HEK293 (cell line): Measurements from ENCODE around the gene XPA.

Experiments used
- CTCF ChIA-PET: fragments of 350-600 bp; formaldehyde crosslinking; extraction: SDS; loops from one replicate; lab custom pipeline; 2021; ENCODE audit warnings: antibody characterized with exemption; lab: Yijun Ruan, JAX
- POLR2A ChIA-PET: fragments of 300-600 bp; formaldehyde crosslinking; extraction: SDS; loops from one replicate; lab custom pipeline; 2020; ENCODE audit warnings: antibody characterized with exemption, inconsistent platforms; lab: Yijun Ruan, JAX
- H3K27ac ChIP-seq: fragments of 200-500 bp; sonication (Bioruptor generic); 2 replicates; pipeline ENCODE4 v1.5.1; 2014; ENCODE audit warnings: low read depth, low read length, control low read depth, inconsistent platforms; ENCODE audit errors: extremely low read depth
- H3K36me3 ChIP-seq, 2 experiments: fragments of 200-500 bp in 1 of 2; sonication (Bioruptor generic) in 1 of 2; 1 replicate in 1 of 2; 2 replicates in 1 of 2; pipeline ENCODE4 v1.5.1; 2014 to 2017; ENCODE audit warnings: inconsistent platforms in 2 of 2, low read length in 2 of 2; ENCODE audit not compliant: control insufficient read depth in 2 of 2, insufficient read depth in 1 of 2
- H3K4me1 ChIP-seq: fragments of 200-500 bp; sonication (Bioruptor generic); 2 replicates; pipeline ENCODE4 v1.5.1; 2014; ENCODE audit warnings: mild to moderate bottlenecking, low read length, inconsistent platforms; ENCODE audit not compliant: control insufficient read depth, insufficient read depth
- H3K4me3 ChIP-seq: 2 replicates; pipeline ENCODE4 v1.5.1; 2011; ENCODE audit warnings: low read depth, mild to moderate bottlenecking, control low read depth, low read length, moderate library complexity
- H3K9me3 ChIP-seq: fragments of 200-500 bp; sonication (Bioruptor generic); 2 replicates; pipeline ENCODE4 v1.5.1; 2014; ENCODE audit warnings: low read depth, low read length, inconsistent platforms; ENCODE audit not compliant: control insufficient read depth, insufficient read depth
- GFI1B ChIP-seq: fragments of 450-650 bp; formaldehyde crosslinking; IDR thresholded peaks from 2 replicates; pipeline ENCODE4 v1.5.1; 2016; ENCODE audit warnings: missing biosample characterization, missing genetic modification characterization
- REST ChIP-seq: fragments of 450-650 bp; formaldehyde crosslinking; IDR thresholded peaks from 2 replicates; pipeline ENCODE4 v1.5.1; 2016; ENCODE audit warnings: missing biosample characterization, missing genetic modification characterization
- TRIM28 ChIP-seq: IDR thresholded peaks from 2 replicates; pipeline ENCODE4 v1.6.1; 2011; ENCODE audit warnings: low read length, control low read depth, borderline replicate concordance
- ZEB2 ChIP-seq: fragments of 450-650 bp; formaldehyde crosslinking; IDR thresholded peaks from 2 replicates; pipeline ENCODE4 v1.5.1; 2016; ENCODE audit warnings: missing biosample characterization, missing genetic modification characterization
- ZIC2 ChIP-seq: fragments of 450-650 bp; formaldehyde crosslinking; IDR thresholded peaks from 2 replicates; pipeline ENCODE4 v1.5.1; 2016; ENCODE audit warnings: missing biosample characterization, missing genetic modification characterization
- ZNF24 ChIP-seq: fragments of 450-650 bp; formaldehyde crosslinking; IDR thresholded peaks from 2 replicates; pipeline ENCODE4 v1.5.1; 2016; ENCODE audit warnings: missing biosample characterization, missing genetic modification characterization
- ZNF324 ChIP-seq: fragments of 450-650 bp; formaldehyde crosslinking; IDR thresholded peaks from 2 replicates; pipeline ENCODE4 v1.5.1; 2016; ENCODE audit warnings: missing biosample characterization, missing genetic modification characterization
- ZNF335 ChIP-seq: fragments of 450-650 bp; formaldehyde crosslinking; conservative IDR thresholded peaks from 2 replicates; pipeline ENCODE4 v1.5.1; 2016; ENCODE audit warnings: missing biosample characterization, missing genetic modification characterization
- ZNF391 ChIP-seq: fragments of 450-650 bp; formaldehyde crosslinking; IDR thresholded peaks from 2 replicates; pipeline ENCODE4 v1.5.1; 2016; ENCODE audit warnings: low read depth, missing biosample characterization, missing genetic modification characterization, borderline replicate concordance
- ZNF449 ChIP-seq: fragments of 450-650 bp; formaldehyde crosslinking; IDR thresholded peaks from 2 replicates; pipeline ENCODE4 v1.5.1; 2017; ENCODE audit warnings: missing biosample characterization, mild to moderate bottlenecking, missing genetic modification characterization, moderate library complexity
- ZNF473 ChIP-seq: fragments of 450-650 bp; formaldehyde crosslinking; IDR thresholded peaks from 2 replicates; pipeline ENCODE4 v1.5.1; 2017; ENCODE audit warnings: missing biosample characterization, missing genetic modification characterization
- ZNF529 ChIP-seq: fragments of 450-650 bp; formaldehyde crosslinking; IDR thresholded peaks from 2 replicates; pipeline ENCODE4 v1.5.1; 2017; ENCODE audit warnings: missing genetic modification characterization, missing biosample characterization; ENCODE audit not compliant: insufficient replicate concordance
- ZNF707 ChIP-seq: fragments of 450-650 bp; formaldehyde crosslinking; IDR thresholded peaks from 2 replicates; pipeline ENCODE4 v1.5.1; 2016; ENCODE audit warnings: missing biosample characterization, missing genetic modification characterization
- TF ChIP-seq, protein P1 (sequence below): fragments of 450-650 bp; formaldehyde crosslinking; IDR thresholded peaks from 2 replicates; pipeline ENCODE4 v1.5.1; 2016; ENCODE audit warnings: missing biosample characterization, missing genetic modification characterization
- TF ChIP-seq, protein P2 (sequence below): fragments of 450-650 bp; formaldehyde crosslinking; IDR thresholded peaks from 2 replicates; pipeline ENCODE4 v1.5.1; 2016; ENCODE audit warnings: missing biosample characterization, missing genetic modification characterization
- TF ChIP-seq, protein P3 (sequence below): fragments of 450-650 bp; formaldehyde crosslinking; conservative IDR thresholded peaks from 2 replicates; pipeline ENCODE4 v1.5.1; 2016; ENCODE audit warnings: low read depth, missing biosample characterization, missing genetic modification characterization

The XPA gene

GRCh38 chr9:97635026-97635425 is 62.1 kb downstream of the XPA start:
- TF ChIP-seq ZNF473 (tag by site-specific recombination): no peak
- no peak for TF ChIP-seq ZNF449 (tag by site-specific recombination)
- TF ChIP-seq ZNF24 (tag by site-specific recombination): no peak
- TF ChIP-seq, protein P1, sequence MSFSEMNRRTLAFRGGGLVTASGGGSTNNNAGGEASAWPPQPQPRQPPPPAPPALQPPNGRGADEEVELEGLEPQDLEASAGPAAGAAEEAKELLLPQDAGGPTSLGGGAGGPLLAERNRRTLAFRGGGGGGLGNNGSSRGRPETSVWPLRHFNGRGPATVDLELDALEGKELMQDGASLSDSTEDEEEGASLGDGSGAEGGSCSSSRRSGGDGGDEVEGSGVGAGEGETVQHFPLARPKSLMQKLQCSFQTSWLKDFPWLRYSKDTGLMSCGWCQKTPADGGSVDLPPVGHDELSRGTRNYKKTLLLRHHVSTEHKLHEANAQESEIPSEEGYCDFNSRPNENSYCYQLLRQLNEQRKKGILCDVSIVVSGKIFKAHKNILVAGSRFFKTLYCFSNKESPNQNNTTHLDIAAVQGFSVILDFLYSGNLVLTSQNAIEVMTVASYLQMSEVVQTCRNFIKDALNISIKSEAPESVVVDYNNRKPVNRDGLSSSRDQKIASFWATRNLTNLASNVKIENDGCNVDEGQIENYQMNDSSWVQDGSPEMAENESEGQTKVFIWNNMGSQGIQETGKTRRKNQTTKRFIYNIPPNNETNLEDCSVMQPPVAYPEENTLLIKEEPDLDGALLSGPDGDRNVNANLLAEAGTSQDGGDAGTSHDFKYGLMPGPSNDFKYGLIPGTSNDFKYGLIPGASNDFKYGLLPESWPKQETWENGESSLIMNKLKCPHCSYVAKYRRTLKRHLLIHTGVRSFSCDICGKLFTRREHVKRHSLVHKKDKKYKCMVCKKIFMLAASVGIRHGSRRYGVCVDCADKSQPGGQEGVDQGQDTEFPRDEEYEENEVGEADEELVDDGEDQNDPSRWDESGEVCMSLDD: no peak
- CTCF ChIA-PET: interaction anchor here (4.2 kb wide), 1 partner anchor 166 kb away, joined by 12 read pairs; no protein-coding TSS in a partner anchor

DNA sequence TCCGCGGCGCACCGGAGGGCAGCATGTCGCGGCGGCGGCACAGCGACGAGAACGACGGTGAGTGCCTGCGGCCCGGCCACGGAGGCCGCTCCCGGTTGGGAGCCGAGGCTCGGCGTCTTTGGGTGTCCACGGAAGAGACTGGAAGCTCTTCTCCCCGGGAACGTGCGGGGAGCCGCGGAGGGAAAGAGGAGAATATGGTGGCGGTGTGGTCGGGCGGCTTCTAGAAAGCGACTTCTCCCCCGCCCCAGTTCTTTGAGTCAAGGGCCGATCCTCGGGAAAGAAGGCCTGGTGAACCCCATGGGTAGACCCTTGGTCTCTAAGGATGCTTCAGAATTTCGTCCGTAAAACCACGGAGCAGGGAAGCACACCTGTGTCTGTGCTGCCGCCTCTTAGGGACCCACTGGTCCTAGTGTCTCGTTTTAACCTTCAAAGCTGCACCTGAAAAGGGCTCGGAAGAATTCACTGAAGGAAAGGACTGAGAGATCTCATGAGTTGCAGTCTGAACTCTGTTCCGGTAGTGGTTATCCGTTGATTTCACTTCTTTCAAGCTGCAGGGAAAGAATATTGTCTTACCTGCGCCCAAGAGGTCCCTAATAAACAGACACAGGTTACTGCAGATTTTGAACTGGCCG is 63.2 kb downstream of the XPA start:
- ChIA-PET CTCF (interaction anchor here (4.2 kb wide), 1 partner anchor 165 kb away, joined by 12 read pairs; no protein-coding TSS in a partner anchor), POLR2A (interaction anchor here (0.7 to 2.4 kb wide), 21 partner anchors 9 to 780 kb away, joined by 3 to 19 read pairs (median 6); partner anchors contain the start of genes TBC1D2, TRMO, XPA and ZNF782)
- H3K36me3 ChIP-seq: no peaks in the 10 kb centered on the region
- H3K9me3 ChIP-seq: no peaks in the 10 kb centered on the region
- peak overlapping the region; percentile 97 for H3K4me3 ChIP-seq
- H3K4me1 ChIP-seq: no peaks in the 10 kb centered on the region; the same call in 1 of the 2 replicates
- H3K27ac ChIP-seq: peak overlapping the region; percentile 92
- TF ChIP-seq, protein P2, sequence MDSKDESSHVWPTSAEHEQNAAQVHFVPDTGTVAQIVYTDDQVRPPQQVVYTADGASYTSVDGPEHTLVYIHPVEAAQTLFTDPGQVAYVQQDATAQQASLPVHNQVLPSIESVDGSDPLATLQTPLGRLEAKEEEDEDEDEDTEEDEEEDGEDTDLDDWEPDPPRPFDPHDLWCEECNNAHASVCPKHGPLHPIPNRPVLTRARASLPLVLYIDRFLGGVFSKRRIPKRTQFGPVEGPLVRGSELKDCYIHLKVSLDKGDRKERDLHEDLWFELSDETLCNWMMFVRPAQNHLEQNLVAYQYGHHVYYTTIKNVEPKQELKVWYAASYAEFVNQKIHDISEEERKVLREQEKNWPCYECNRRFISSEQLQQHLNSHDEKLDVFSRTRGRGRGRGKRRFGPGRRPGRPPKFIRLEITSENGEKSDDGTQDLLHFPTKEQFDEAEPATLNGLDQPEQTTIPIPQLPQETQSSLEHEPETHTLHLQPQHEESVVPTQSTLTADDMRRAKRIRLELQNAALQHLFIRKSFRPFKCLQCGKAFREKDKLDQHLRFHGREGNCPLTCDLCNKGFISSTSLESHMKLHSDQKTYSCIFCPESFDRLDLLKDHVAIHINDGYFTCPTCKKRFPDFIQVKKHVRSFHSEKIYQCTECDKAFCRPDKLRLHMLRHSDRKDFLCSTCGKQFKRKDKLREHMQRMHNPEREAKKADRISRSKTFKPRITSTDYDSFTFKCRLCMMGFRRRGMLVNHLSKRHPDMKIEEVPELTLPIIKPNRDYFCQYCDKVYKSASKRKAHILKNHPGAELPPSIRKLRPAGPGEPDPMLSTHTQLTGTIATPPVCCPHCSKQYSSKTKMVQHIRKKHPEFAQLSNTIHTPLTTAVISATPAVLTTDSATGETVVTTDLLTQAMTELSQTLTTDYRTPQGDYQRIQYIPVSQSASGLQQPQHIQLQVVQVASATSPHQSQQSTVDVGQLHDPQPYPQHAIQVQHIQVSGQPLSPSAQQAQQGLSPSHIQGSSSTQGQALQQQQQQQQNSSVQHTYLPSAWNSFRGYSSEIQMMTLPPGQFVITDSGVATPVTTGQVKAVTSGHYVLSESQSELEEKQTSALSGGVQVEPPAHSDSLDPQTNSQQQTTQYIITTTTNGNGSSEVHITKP: no peak
- TF ChIP-seq ZNF335 (peak; percentile 39; the same call in 1 of the 2 replicates), GFI1B (tag by site-specific recombination) (no peak), TRIM28 (no peak), REST (tag by site-specific recombination) (0 out of 2 replicates have a peak, but pooled peaks have one; percentile 38), ZNF529 (tag by site-specific recombination) (no peak), ZEB2 (tag by site-specific recombination) (no peak), ZIC2 (tag by site-specific recombination) (peak; percentile 15; the same call in 1 of the 2 replicates), ZNF707 (no peak), ZNF391 (tag by site-specific recombination) (peak; percentile 31; the same call in 1 of the 2 replicates), ZNF324 (tag by site-specific recombination) (no peak)
- TF ChIP-seq, protein P3, sequence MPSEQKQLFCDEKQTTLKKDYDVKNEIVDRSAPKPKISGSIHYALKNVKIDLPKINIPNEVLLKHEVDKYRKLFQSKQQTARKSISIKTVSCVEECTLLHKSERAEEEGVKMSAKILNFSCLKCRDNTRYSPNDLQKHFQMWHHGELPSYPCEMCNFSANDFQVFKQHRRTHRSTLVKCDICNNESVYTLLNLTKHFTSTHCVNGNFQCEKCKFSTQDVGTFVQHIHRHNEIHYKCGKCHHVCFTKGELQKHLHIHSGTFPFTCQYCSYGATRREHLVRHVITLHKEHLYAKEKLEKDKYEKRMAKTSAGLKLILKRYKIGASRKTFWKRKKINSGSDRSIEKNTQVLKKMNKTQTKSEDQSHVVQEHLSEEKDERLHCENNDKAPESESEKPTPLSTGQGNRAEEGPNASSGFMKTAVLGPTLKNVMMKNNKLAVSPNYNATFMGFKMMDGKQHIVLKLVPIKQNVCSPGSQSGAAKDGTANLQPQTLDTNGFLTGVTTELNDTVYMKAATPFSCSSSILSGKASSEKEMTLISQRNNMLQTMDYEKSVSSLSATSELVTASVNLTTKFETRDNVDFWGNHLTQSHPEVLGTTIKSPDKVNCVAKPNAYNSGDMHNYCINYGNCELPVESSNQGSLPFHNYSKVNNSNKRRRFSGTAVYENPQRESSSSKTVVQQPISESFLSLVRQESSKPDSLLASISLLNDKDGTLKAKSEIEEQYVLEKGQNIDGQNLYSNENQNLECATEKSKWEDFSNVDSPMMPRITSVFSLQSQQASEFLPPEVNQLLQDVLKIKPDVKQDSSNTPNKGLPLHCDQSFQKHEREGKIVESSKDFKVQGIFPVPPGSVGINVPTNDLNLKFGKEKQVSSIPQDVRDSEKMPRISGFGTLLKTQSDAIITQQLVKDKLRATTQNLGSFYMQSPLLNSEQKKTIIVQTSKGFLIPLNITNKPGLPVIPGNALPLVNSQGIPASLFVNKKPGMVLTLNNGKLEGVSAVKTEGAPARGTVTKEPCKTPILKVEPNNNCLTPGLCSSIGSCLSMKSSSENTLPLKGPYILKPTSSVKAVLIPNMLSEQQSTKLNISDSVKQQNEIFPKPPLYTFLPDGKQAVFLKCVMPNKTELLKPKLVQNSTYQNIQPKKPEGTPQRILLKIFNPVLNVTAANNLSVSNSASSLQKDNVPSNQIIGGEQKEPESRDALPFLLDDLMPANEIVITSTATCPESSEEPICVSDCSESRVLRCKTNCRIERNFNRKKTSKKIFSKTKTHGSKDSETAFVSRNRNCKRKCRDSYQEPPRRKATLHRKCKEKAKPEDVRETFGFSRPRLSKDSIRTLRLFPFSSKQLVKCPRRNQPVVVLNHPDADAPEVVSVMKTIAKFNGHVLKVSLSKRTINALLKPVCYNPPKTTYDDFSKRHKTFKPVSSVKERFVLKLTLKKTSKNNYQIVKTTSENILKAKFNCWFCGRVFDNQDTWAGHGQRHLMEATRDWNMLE (tag by site-specific recombination): no peak

More at GRCh38 chr9:97635026-97635425, 62.1 kb downstream of the XPA start:
- Histone ChIP-seq H3K4me1 (no peaks in the 10 kb centered on the region; the same call in 1 of the 2 replicates), H3K9me3 (no peaks in the 10 kb centered on the region), H3K36me3 (no peaks in the 10 kb centered on the region), H3K27ac (no peak overlapping the region), H3K4me3 (peak overlapping the region; percentile 97)
- POLR2A ChIA-PET: no interaction called here
